H9 (cell line): ENCODE measurements around the gene CPA2. TPM values are rescaled to one million over a fixed set of nuclear protein-coding genes. Genes with fewer than 3 reads are reported as not detected.

Source experiments
- DNase-seq: peaks from one replicate; pipeline ENCODE4 v3.0.0-alpha.2; 2017
- H2AFZ ChIP-seq: one replicate; pipeline ENCODE4 v1.6.1; 2013; ENCODE audit warnings: mild to moderate bottlenecking, low read length, control low read depth, moderate library complexity
- H2AK5ac ChIP-seq: 2 replicates; pipeline ENCODE4 v1.6.1; 2013; ENCODE audit warnings: low read length, control low read depth, mixed read lengths; ENCODE audit not compliant: insufficient read length
- H2BK120ac ChIP-seq: one replicate; pipeline ENCODE4 v1.6.1; 2013; ENCODE audit warnings: low read depth, mild to moderate bottlenecking, low read length, control low read depth, inconsistent platforms; ENCODE audit not compliant: poor library complexity, severe bottlenecking
- H2BK12ac ChIP-seq: 2 replicates; pipeline ENCODE4 v1.6.1; 2013; ENCODE audit warnings: low read length, control low read depth, mixed read lengths, low read depth; ENCODE audit not compliant: insufficient read length
- H2BK15ac ChIP-seq: 2 replicates; pipeline ENCODE4 v1.6.1; 2013; ENCODE audit warnings: low read depth, low read length, control low read depth
- H2BK20ac ChIP-seq: one replicate; pipeline ENCODE4 v1.6.1; 2013; ENCODE audit warnings: low read depth, mild to moderate bottlenecking, low read length, control low read depth, inconsistent platforms; ENCODE audit not compliant: poor library complexity, severe bottlenecking
- H2BK5ac ChIP-seq: 2 replicates; pipeline ENCODE4 v1.6.1; 2013; ENCODE audit warnings: low read length, control low read depth, mixed read lengths; ENCODE audit not compliant: insufficient read length
- H3K14ac ChIP-seq: 2 replicates; pipeline ENCODE4 v1.6.1; 2013; ENCODE audit warnings: low read length, control low read depth; ENCODE audit not compliant: insufficient read depth
- H3K18ac ChIP-seq: 2 replicates; pipeline ENCODE4 v1.6.1; 2013; ENCODE audit warnings: low read depth, mild to moderate bottlenecking, mixed read lengths, low read length, control low read depth; ENCODE audit not compliant: insufficient read length
- H3K23ac ChIP-seq: 2 replicates; pipeline ENCODE4 v1.6.1; 2013; ENCODE audit warnings: low read length, control low read depth, mixed read lengths, low read depth; ENCODE audit not compliant: insufficient read length
- H3K23me2 ChIP-seq: 2 replicates; pipeline ENCODE4 v1.6.1; 2013; ENCODE audit warnings: low read depth, mild to moderate bottlenecking, mixed read lengths, low read length, control low read depth; ENCODE audit not compliant: insufficient read length, poor library complexity, severe bottlenecking
- H3K27ac ChIP-seq: 2 replicates; pipeline ENCODE4 v1.5.1; 2013; ENCODE audit warnings: low read length, control low read depth, mixed read lengths, low read depth; ENCODE audit not compliant: insufficient read length
- H3K27me3 ChIP-seq: 2 replicates; pipeline ENCODE4 v1.6.1; 2013; ENCODE audit warnings: low read length, control low read depth, inconsistent platforms; ENCODE audit not compliant: insufficient read depth
- H3K4ac ChIP-seq: 2 replicates; pipeline ENCODE4 v1.6.1; 2013; ENCODE audit warnings: low read depth, mild to moderate bottlenecking, control low read depth, inconsistent platforms, low read length, moderate library complexity
- H3K4me1 ChIP-seq: 2 replicates; pipeline ENCODE4 v1.6.1; 2013; ENCODE audit warnings: low read length, control low read depth, inconsistent platforms; ENCODE audit not compliant: insufficient read depth
- H3K4me2 ChIP-seq: 2 replicates; pipeline ENCODE4 v1.6.1; 2013; ENCODE audit warnings: low read length, control low read depth, mixed read lengths; ENCODE audit not compliant: insufficient read length, insufficient read depth
- H3K56ac ChIP-seq: 2 replicates; pipeline ENCODE4 v1.6.1; 2013; ENCODE audit warnings: low read depth, mild to moderate bottlenecking, mixed read lengths, low read length, control low read depth; ENCODE audit not compliant: insufficient read length
- H3K79me1 ChIP-seq: 2 replicates; pipeline ENCODE4 v1.6.1; 2013; ENCODE audit warnings: low read depth, mild to moderate bottlenecking, moderate library complexity, low read length, control low read depth, inconsistent platforms; ENCODE audit not compliant: insufficient read depth, poor library complexity, severe bottlenecking
- H3K79me2 ChIP-seq: 2 replicates; pipeline ENCODE4 v1.6.1; 2013; ENCODE audit warnings: low read length, control low read depth, inconsistent platforms; ENCODE audit not compliant: insufficient read depth
- H3K9ac ChIP-seq: 2 replicates; pipeline ENCODE4 v1.6.1; 2013; ENCODE audit warnings: low read length, control low read depth, mixed read lengths; ENCODE audit not compliant: insufficient read length; ENCODE audit errors: extremely low read depth
- H3K9me3 ChIP-seq: one replicate; pipeline ENCODE4 v1.6.1; 2013; ENCODE audit warnings: low read depth, low read length, inconsistent platforms; ENCODE audit not compliant: control insufficient read depth
- H3T11ph ChIP-seq: one replicate; pipeline ENCODE4 v1.6.1; 2013; ENCODE audit warnings: mild to moderate bottlenecking, low read length, control low read depth, inconsistent platforms
- H4K20me1 ChIP-seq: one replicate; pipeline ENCODE4 v1.6.1; 2013; ENCODE audit not compliant: control insufficient read depth, insufficient read length, insufficient read depth
- H4K5ac ChIP-seq: 2 replicates; pipeline ENCODE4 v1.6.1; 2013; ENCODE audit warnings: low read depth, mild to moderate bottlenecking, mixed read lengths, low read length, control low read depth; ENCODE audit not compliant: insufficient read length
- H4K8ac ChIP-seq: replicated peaks from 2 replicates; pipeline ENCODE4 v1.6.1; 2013; ENCODE audit warnings: low read length, control low read depth, mixed read lengths, low read depth; ENCODE audit not compliant: insufficient read length
- H4K91ac ChIP-seq: 2 replicates; pipeline ENCODE4 v1.6.1; 2013; ENCODE audit warnings: low read depth, mild to moderate bottlenecking, moderate library complexity, mixed read lengths, low read length, control low read depth; ENCODE audit not compliant: insufficient read length
- H3K27ac Mint-ChIP-seq, 3 experiments: 2 replicates in 2 of 3; 3 replicates in 1 of 3; pipeline ENCODE4 v1.8.0; 2020 to 2021; ENCODE audit warnings: mixed read lengths in 3 of 3, mild to moderate bottlenecking in 1 of 3, moderate library complexity in 1 of 3
- H3K27me3 Mint-ChIP-seq: 2 replicates; pipeline ENCODE4 v1.8.0; 2021; ENCODE audit warnings: low read depth, mild to moderate bottlenecking, moderate library complexity, mixed read lengths
- H3K36me3 Mint-ChIP-seq, 3 experiments: 2 replicates in 2 of 3; 3 replicates in 1 of 3; pipeline ENCODE4 v1.8.0; 2020 to 2021; ENCODE audit warnings: low read depth in 3 of 3, mixed read lengths in 3 of 3; ENCODE audit not compliant: insufficient read depth in 1 of 3
- H3K4me1 Mint-ChIP-seq, 2 experiments: 2 replicates each; pipeline ENCODE4 v1.8.0; 2020; ENCODE audit warnings: mixed read lengths in 2 of 2
- H3K4me3 Mint-ChIP-seq, 2 experiments: 2 replicates in 1 of 2; 3 replicates in 1 of 2; pipeline ENCODE4 v1.8.0; 2020 to 2021; ENCODE audit warnings: mild to moderate bottlenecking in 2 of 2, mixed read lengths in 2 of 2, moderate library complexity in 1 of 2
- H3K9me3 Mint-ChIP-seq, 2 experiments: 2 replicates in 1 of 2; 3 replicates in 1 of 2; pipeline ENCODE4 v1.8.0; 2020; ENCODE audit warnings: mild to moderate bottlenecking in 2 of 2, mixed read lengths in 2 of 2, moderate library complexity in 1 of 2
- CTCF ChIP-seq: fragments of 200-600 bp; sonication (generic); conservative IDR thresholded peaks from 3 replicates; pipeline ENCODE4 v1.8.0; 2021; ENCODE audit warnings: antibody characterized with exemption, mild to moderate bottlenecking
- WGBS: extraction: QIAGEN DNeasy Blood & Tissue Kit; methylation state at CpG from one replicate; pipeline ENCODE4 v1.1.7; 2013; ENCODE audit warnings: missing lambda C conversion rate, low lambda C conversion rate, mixed read lengths; ENCODE audit not compliant: insufficient read length; ENCODE audit errors: extremely low coverage; 5-methylcytosine and 5-hydroxymethylcytosine counted together
- total RNA-seq: library from RNA; stranded (reverse); gene quantifications from 2 replicates; pipeline ENCODE4 v1.2.1, GENCODE V29; 2021

The CPA2 gene
- total RNA-seq, 1 experiment from 2014 or later, result not detected

DNA sequence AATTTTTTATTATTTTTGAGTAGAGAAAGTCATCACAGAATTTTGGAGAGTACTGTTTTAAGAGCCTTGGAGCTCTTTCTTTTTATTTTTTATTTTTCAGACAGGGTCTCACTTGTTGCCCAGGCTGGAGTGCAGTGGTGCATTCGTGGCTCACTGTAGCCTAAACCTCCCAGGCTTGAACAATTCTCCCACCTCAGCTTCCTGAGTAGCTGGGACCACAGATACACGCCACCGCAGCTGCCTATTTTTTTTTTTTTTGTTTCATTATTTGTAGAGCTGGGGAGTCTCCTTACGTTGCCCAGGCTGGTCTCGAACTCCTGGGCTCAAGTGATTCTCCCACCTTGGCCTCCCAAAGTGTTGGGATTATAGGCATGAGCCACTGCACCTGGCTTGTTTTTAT, 36.9 kb downstream of the CPA2 start:
- no peak overlapping the region for H2BK5ac ChIP-seq
- H2AK5ac ChIP-seq, result no peak overlapping the region
- H3K18ac ChIP-seq, result no peak overlapping the region
- H3K14ac ChIP-seq, result no peak overlapping the region
- no peak overlapping the region for H2BK20ac ChIP-seq
- H3K36me3 Mint-ChIP-seq, result no peaks in the 10 kb centered on the region
- no CpG with 5 or more reads among the region's 5 CpGs for WGBS
- no peaks in the 10 kb centered on the region for H3K4me1 ChIP-seq
- TF ChIP-seq CTCF, result no peak
- no peak overlapping the region for H4K8ac ChIP-seq
- no peak overlapping the region for H2BK15ac ChIP-seq
- no peak overlapping the region for H3K4me2 ChIP-seq
- peaks cover 1% of the 10 kb centered on the region; the same call in 1 of the 2 replicates for H3K27me3 Mint-ChIP-seq
- H4K5ac ChIP-seq, result no peak overlapping the region
- no peak overlapping the region for H3K56ac ChIP-seq
- no peak overlapping the region for H4K91ac ChIP-seq
- no peaks in the 10 kb centered on the region for H3K27me3 ChIP-seq
- H3K9me3 Mint-ChIP-seq, result no peaks in the 10 kb centered on the region
- no peaks in the 10 kb centered on the region for H3K79me1 ChIP-seq
- no peak overlapping the region for H3K27ac Mint-ChIP-seq
- no peaks in the 10 kb centered on the region for H3K79me2 ChIP-seq
- no peaks in the 10 kb centered on the region for H3K23me2 ChIP-seq
- no peak overlapping the region for H3K4ac ChIP-seq
- H2BK12ac ChIP-seq, result no peak overlapping the region
- H3K4me1 Mint-ChIP-seq, result no peaks in the 10 kb centered on the region
- no peak overlapping the region for H2AFZ ChIP-seq
- H3K9me3 ChIP-seq, result no peaks in the 10 kb centered on the region
- no peaks in the 10 kb centered on the region for H4K20me1 ChIP-seq
- no peak overlapping the region for H3K4me3 Mint-ChIP-seq
- DNase-seq, result no peak
- no peak overlapping the region for H3K23ac ChIP-seq
- no peak overlapping the region for H2BK120ac ChIP-seq
- H3K27ac ChIP-seq, result no peak overlapping the region
- H3K9ac ChIP-seq, result no peak overlapping the region
- H3T11ph ChIP-seq, result no peak overlapping the region
